HEK293 (cell line): ENCODE measurements around the gene PRSS8.
A peak's percentile ranks its signal among the peaks of the same experiment; 100 is the strongest.

Experiments
- EGR2 ChIP-seq: fragments of 450-650 bp; formaldehyde crosslinking; IDR thresholded peaks from 2 replicates; pipeline ENCODE4 v1.5.1; 2016; ENCODE audit warnings: low read depth, missing biosample characterization, missing genetic modification characterization
- GLI2 ChIP-seq: fragments of 450-650 bp; formaldehyde crosslinking; IDR thresholded peaks from 2 replicates; pipeline ENCODE4; 2017; ENCODE audit warnings: missing biosample characterization, missing genetic modification characterization, low read depth, borderline replicate concordance
- HIC1 ChIP-seq: fragments of 450-650 bp; formaldehyde crosslinking; IDR thresholded peaks from 2 replicates; pipeline ENCODE4 v1.5.1; 2016; ENCODE audit warnings: missing biosample characterization, missing genetic modification characterization
- HOXA7 ChIP-seq: sonication (generic); formaldehyde crosslinking; IDR thresholded peaks from 2 replicates; pipeline ENCODE4 v1.8.1; 2022; ENCODE audit warnings: missing genetic modification reagents, borderline replicate concordance
- KLF17 ChIP-seq: fragments of 450-650 bp; formaldehyde crosslinking; IDR thresholded peaks from 2 replicates; pipeline ENCODE4 v1.5.1; 2016; ENCODE audit warnings: missing biosample characterization, missing genetic modification characterization
- PBX3 ChIP-seq: sonication (generic); formaldehyde crosslinking; IDR thresholded peaks from 2 replicates; pipeline ENCODE4 v1.8.1; 2022; ENCODE audit warnings: mild to moderate bottlenecking, moderate library complexity, missing genetic modification reagents
- REST ChIP-seq: fragments of 450-650 bp; formaldehyde crosslinking; IDR thresholded peaks from 2 replicates; pipeline ENCODE4 v1.5.1; 2016; ENCODE audit warnings: missing biosample characterization, missing genetic modification characterization
- YY1 ChIP-seq: fragments of 450-650 bp; formaldehyde crosslinking; IDR thresholded peaks from 2 replicates; pipeline ENCODE4 v1.5.1; 2018; ENCODE audit warnings: missing biosample characterization, missing genetic modification characterization
- ZBTB6 ChIP-seq: fragments of 450-650 bp; formaldehyde crosslinking; IDR thresholded peaks from 2 replicates; pipeline ENCODE4 v1.5.1; 2017; ENCODE audit warnings: missing biosample characterization, missing genetic modification characterization
- ZEB2 ChIP-seq: fragments of 450-650 bp; formaldehyde crosslinking; IDR thresholded peaks from 2 replicates; pipeline ENCODE4 v1.5.1; 2016; ENCODE audit warnings: missing biosample characterization, missing genetic modification characterization
- ZNF121 ChIP-seq: fragments of 450-650 bp; formaldehyde crosslinking; IDR thresholded peaks from 2 replicates; pipeline ENCODE4 v1.5.1; 2016; ENCODE audit warnings: missing biosample characterization, missing genetic modification characterization
- ZNF148 ChIP-seq: fragments of 450-650 bp; formaldehyde crosslinking; IDR thresholded peaks from 2 replicates; pipeline ENCODE4 v1.5.0; 2017; ENCODE audit warnings: missing biosample characterization, missing genetic modification characterization, borderline replicate concordance
- ZNF239 ChIP-seq: fragments of 450-650 bp; formaldehyde crosslinking; IDR thresholded peaks from 2 replicates; pipeline ENCODE4 v1.5.1; 2016; ENCODE audit warnings: missing biosample characterization, missing genetic modification characterization
- ZNF274 ChIP-seq, 2 experiments: fragments of 200-500 bp in 1 of 2; fragments of 450-650 bp in 1 of 2; sonication (Bioruptor generic) in 1 of 2; formaldehyde crosslinking in 1 of 2; IDR thresholded peaks; 2 replicates each; pipeline versions ENCODE4 v1.5.1 to v1.6.1; 2014 to 2016; ENCODE audit warnings: borderline replicate concordance in 1 of 2, inconsistent platforms in 1 of 2, low read length in 1 of 2, missing biosample characterization in 1 of 2, missing genetic modification characterization in 1 of 2
- ZNF302 ChIP-seq: fragments of 450-650 bp; formaldehyde crosslinking; IDR thresholded peaks from 2 replicates; pipeline ENCODE4 v1.5.1; 2016; ENCODE audit warnings: missing biosample characterization, missing genetic modification characterization, low read depth
- ZNF558 ChIP-seq: fragments of 450-650 bp; formaldehyde crosslinking; IDR thresholded peaks from 2 replicates; pipeline ENCODE4 v1.5.1; 2016; ENCODE audit warnings: missing biosample characterization, missing genetic modification characterization
- ZNF596 ChIP-seq: fragments of 450-650 bp; IDR thresholded peaks from 2 replicates; pipeline ENCODE4 v1.5.0; 2018; ENCODE audit warnings: missing biosample characterization, mild to moderate bottlenecking, missing genetic modification characterization, moderate library complexity
- ZNF623 ChIP-seq: fragments of 450-650 bp; formaldehyde crosslinking; IDR thresholded peaks from 2 replicates; pipeline ENCODE4 v1.5.1; 2016; ENCODE audit warnings: missing biosample characterization, missing genetic modification characterization
- ZNF660 ChIP-seq: fragments of 450-650 bp; IDR thresholded peaks from 2 replicates; pipeline ENCODE4 v1.5.1; 2018; ENCODE audit warnings: missing biosample characterization, mild to moderate bottlenecking, missing genetic modification characterization
- ZNF677 ChIP-seq: fragments of 450-650 bp; IDR thresholded peaks from 2 replicates; pipeline ENCODE4 v1.5.0; 2018; ENCODE audit warnings: missing biosample characterization, mild to moderate bottlenecking, missing genetic modification characterization, moderate library complexity
- ZNF692 ChIP-seq: fragments of 450-650 bp; formaldehyde crosslinking; IDR thresholded peaks from 2 replicates; pipeline ENCODE4 v1.5.1; 2016; ENCODE audit warnings: missing biosample characterization, missing genetic modification characterization
- ZNF777 ChIP-seq: fragments of 450-650 bp; formaldehyde crosslinking; IDR thresholded peaks from 2 replicates; pipeline ENCODE4 v1.5.1; 2017; ENCODE audit warnings: missing biosample characterization, missing genetic modification characterization, borderline replicate concordance
- ZNF785 ChIP-seq: fragments of 450-650 bp; formaldehyde crosslinking; IDR thresholded peaks from 2 replicates; pipeline ENCODE4 v1.5.1; 2016; ENCODE audit warnings: missing biosample characterization, missing genetic modification characterization
- ZSCAN23 ChIP-seq: fragments of 450-650 bp; formaldehyde crosslinking; IDR thresholded peaks from 2 replicates; pipeline ENCODE4 v1.5.1; 2016; ENCODE audit warnings: missing biosample characterization, missing genetic modification characterization

PRSS8 gene

GRCh38 chr16:31117384-31118222 is 17.9 kb downstream of the PRSS8 start, which contains the start of gene KAT8 (continued):
- TF ChIP-seq ZNF692 (tag by site-specific recombination) = peak; percentile 27; the same call in 1 of the 2 replicates
- no peak for TF ChIP-seq ZNF148 (tag by site-specific recombination)
- peak; percentile 39; the same call in 1 of the 2 replicates for TF ChIP-seq PBX3 (CRISPR knock-in tag)
- no peak for TF ChIP-seq ZNF274 (IDR thresholded peaks at IDR 0.05; ENCODE audit: low read length)
- no peak for TF ChIP-seq ZNF274 (tag by site-specific recombination; IDR thresholded peaks at IDR 0.05; ENCODE audit: borderline replicate concordance)
- TF ChIP-seq ZSCAN23 (tag by site-specific recombination) = no peak
- TF ChIP-seq ZNF660 (tag by site-specific recombination) = peak; percentile 58
- no peak; the same call in 1 of the 2 replicates for TF ChIP-seq GLI2
- no peak for TF ChIP-seq ZNF785 (tag by site-specific recombination)
- TF ChIP-seq ZNF777 (tag by site-specific recombination) = no peak
- TF ChIP-seq KLF17 (tag by site-specific recombination) = no peak
- no peak for TF ChIP-seq ZNF302 (tag by site-specific recombination)
- peak; percentile 74 for TF ChIP-seq EGR2 (tag by site-specific recombination)
- TF ChIP-seq HOXA7 (CRISPR knock-in tag) = no peak
- no peak for TF ChIP-seq ZNF239
- no peak for TF ChIP-seq ZBTB6
- TF ChIP-seq ZEB2 (tag by site-specific recombination) = peak; percentile 84
- peak; percentile 78 for TF ChIP-seq ZNF623 (tag by site-specific recombination)
- no peak for TF ChIP-seq HIC1
- TF ChIP-seq ZNF596 (tag by site-specific recombination) = no peak
- TF ChIP-seq ZNF677 (tag by site-specific recombination) = no peak
- TF ChIP-seq YY1 (tag by site-specific recombination) = peak; percentile 93
- no peak for TF ChIP-seq ZNF121 (tag by site-specific recombination)
- peak; percentile 83 for TF ChIP-seq ZNF558 (tag by site-specific recombination)
- TF ChIP-seq REST (tag by site-specific recombination) = peak; percentile 75
